GM12878 (cell line): Measurements from ENCODE around the gene GDE1. TPM values are rescaled to one million over a fixed set of nuclear protein-coding genes. Genes with fewer than 3 reads are reported as not detected.

Experiments
- ATAC-seq: fragments of 200-7000 bp; cut with Tn5 transposase; 3 replicates; pipeline ENCODE4 v1.9.1; 2020; ENCODE audit warnings: mild to moderate bottlenecking, moderate library complexity
- BruUV-seq: library from RNA; stranded (reverse); fragments of 400-500 nt; replicated peaks from 2 replicates; lab custom pipeline; 2021; lab: Mats Ljungman, UMichigan
- CTCF ChIA-PET: fragments of 300-600 bp; sonication (Branson Sonifier 250); formaldehyde crosslinking; extraction: SDS; loops from one replicate; lab custom pipeline; 2021; ENCODE audit warnings: inconsistent platforms; lab: Yijun Ruan, JAX
- POLR2A ChIA-PET: fragments of 350-600 bp; formaldehyde crosslinking; extraction: SDS; loops from one replicate; lab custom pipeline; 2021; ENCODE audit warnings: inconsistent platforms; lab: Charles Lee
- RAD21 ChIA-PET: fragments of 300-600 bp; sonication (Branson Sonifier 250); formaldehyde crosslinking; loops from one replicate; lab custom pipeline; 2023; ENCODE audit warnings: antibody characterized with exemption; ENCODE audit not compliant: unreplicated experiment; lab: Charles Lee
- SMC1A ChIA-PET: fragments of 300-600 bp; sonication (Branson Sonifier 250); formaldehyde crosslinking; loops from one replicate; lab custom pipeline; 2023; ENCODE audit not compliant: unreplicated experiment, uncharacterized antibody; lab: Charles Lee
- DNase-seq: peaks from one replicate; pipeline ENCODE4 v3.0.0-alpha.2; 2011; ENCODE audit warnings: low read depth, low spot score
- FAIRE-seq: peaks from 3 replicates; lab custom pipeline; 2011; peaks lifted over from hg19 to GRCh38; lab: Jason Lieb, UNC
- H2AFZ ChIP-seq: 2 replicates; pipeline ENCODE4 v1.6.0; 2011; ENCODE audit warnings: low read depth, low read length, control low read depth; ENCODE audit not compliant: control insufficient read depth
- H3K27ac ChIP-seq: 2 replicates; pipeline ENCODE4 v1.5.1; 2011; ENCODE audit warnings: control low read depth; ENCODE audit not compliant: control insufficient read depth, insufficient read depth
- H3K27me3 ChIP-seq, 2 experiments: replicated peaks in 1 of 2; 2 replicates each; pipeline versions ENCODE4 v1.6.0 to v1.6.1; 2011; ENCODE audit warnings: low read length in 1 of 2; ENCODE audit not compliant: control insufficient read depth in 2 of 2, insufficient read depth in 2 of 2
- H3K36me3 ChIP-seq, 2 experiments: 2 replicates each; pipeline ENCODE4 v1.5.1; 2011; ENCODE audit warnings: low read length in 1 of 2; ENCODE audit not compliant: control insufficient read depth in 2 of 2, insufficient read depth in 2 of 2
- H3K4me1 ChIP-seq: 2 replicates; pipeline ENCODE4 v1.6.1; 2011; ENCODE audit warnings: mild to moderate bottlenecking, low read length, moderate library complexity, mixed read lengths; ENCODE audit not compliant: control insufficient read depth, insufficient read depth
- H3K4me2 ChIP-seq: 2 replicates; pipeline ENCODE4 v1.6.0; 2011; ENCODE audit warnings: control low read depth; ENCODE audit not compliant: control insufficient read depth, insufficient read depth
- H3K4me3 ChIP-seq: fragments of 200-600 bp; sonication (generic); 2 replicates; pipeline ENCODE4 v1.5.1; 2016
- H3K79me2 ChIP-seq: 2 replicates; pipeline ENCODE4 v1.6.0; 2011; ENCODE audit warnings: low read length; ENCODE audit not compliant: control insufficient read depth, insufficient read depth
- H3K9ac ChIP-seq: 2 replicates; pipeline ENCODE4 v1.8.0; 2011; ENCODE audit warnings: low read length, control low read depth, mixed read lengths; ENCODE audit not compliant: control insufficient read depth, insufficient read depth
- H3K9me3 ChIP-seq: replicated peaks from 3 replicates; pipeline ENCODE4 v1.5.1; 2011; ENCODE audit warnings: mild to moderate bottlenecking, low read length; ENCODE audit not compliant: control insufficient read depth, insufficient read depth
- H4K20me1 ChIP-seq: 2 replicates; pipeline ENCODE4 v1.6.0; 2011; ENCODE audit not compliant: control insufficient read depth, insufficient read depth
- CTCF ChIP-seq, 3 experiments: IDR thresholded peaks in 2 of 3; conservative IDR thresholded peaks in 1 of 3; 2 replicates each; pipeline ENCODE4 v1.5.1; 2011; ENCODE audit warnings: low read depth in 3 of 3, low read length in 3 of 3, mild to moderate bottlenecking in 3 of 3, control low read depth in 2 of 3, moderate library complexity in 2 of 3, inconsistent platforms in 1 of 3, mixed read lengths in 1 of 3; ENCODE audit not compliant: control insufficient read depth in 2 of 3, insufficient read depth in 1 of 3; ENCODE audit errors: extremely low read depth in 1 of 3
- ELK1 ChIP-seq: IDR thresholded peaks from 2 replicates; pipeline ENCODE4 v1.6.1; 2012; ENCODE audit warnings: low read depth, low read length, improper control_type of control experiment
- FOS ChIP-seq: IDR thresholded peaks from 3 replicates; pipeline ENCODE4 v1.6.1; 2011; ENCODE audit warnings: borderline replicate concordance; ENCODE audit not compliant: insufficient read length; ENCODE audit errors: extremely low read depth
- HCFC1 ChIP-seq: fragments of 150-350 bp; IDR thresholded peaks from 2 replicates; pipeline ENCODE4 v1.6.1; 2014; ENCODE audit warnings: low read length
- MAX ChIP-seq: IDR thresholded peaks from 2 replicates; pipeline ENCODE4 v1.6.1; 2012; ENCODE audit warnings: low read depth, low read length, improper control_type of control experiment
- MXI1 ChIP-seq: fragments of 150-350 bp; IDR thresholded peaks from 2 replicates; pipeline ENCODE4 v1.6.1; 2011; ENCODE audit warnings: low read depth, mild to moderate bottlenecking, inconsistent platforms, low read length, improper control_type of control experiment
- NBN ChIP-seq: fragments of 450-650 bp; IDR thresholded peaks from 2 replicates; pipeline ENCODE4 v1.6.1; 2016
- POLR2A ChIP-seq: IDR thresholded peaks from 2 replicates; pipeline ENCODE4 v1.6.1; 2011; ENCODE audit warnings: low read depth, mild to moderate bottlenecking, low read length
- RCOR1 ChIP-seq: conservative IDR thresholded peaks from 2 replicates; pipeline ENCODE4 v1.6.1; 2012; ENCODE audit warnings: low read depth, low read length, improper control_type of control experiment
- SKIL ChIP-seq: fragments of 450-650 bp; IDR thresholded peaks from 2 replicates; pipeline ENCODE4 v1.6.1; 2017; ENCODE audit warnings: mild to moderate bottlenecking, low read depth, inconsistent platforms; ENCODE audit not compliant: poor library complexity, severe bottlenecking
- SMAD1 ChIP-seq: fragments of 450-650 bp; IDR thresholded peaks from 2 replicates; pipeline ENCODE4 v1.6.1; 2018; ENCODE audit warnings: mild to moderate bottlenecking, low read depth; ENCODE audit not compliant: partially characterized antibody
- SRF ChIP-seq, 2 experiments: IDR thresholded peaks; 2 replicates each; pipeline ENCODE4 v1.6.1; 2011; ENCODE audit warnings: low read depth in 2 of 2, low read length in 2 of 2, mild to moderate bottlenecking in 1 of 2, moderate library complexity in 1 of 2
- TCF3 ChIP-seq: IDR thresholded peaks from 2 replicates; pipeline ENCODE4 v1.6.1; 2012; ENCODE audit warnings: low read depth, mild to moderate bottlenecking, low read length, borderline replicate concordance; ENCODE audit not compliant: insufficient read depth
- WGBS: methylation state at CpG from one replicate; pipeline ENCODE4 v1.1.6; 2016; ENCODE audit warnings: low lambda C conversion rate; ENCODE audit not compliant: insufficient replicate concordance, insufficient coverage; ENCODE audit errors: missing lambda C conversion rate; 5-methylcytosine and 5-hydroxymethylcytosine counted together
- in situ Hi-C: fragments of 300-500 bp; cut with MboI; formaldehyde crosslinking; loops from 9 replicates; pipeline ENCODE4 v1.14.3; 2018; ENCODE audit warnings: mixed read lengths
- intact Hi-C: fragments of 100-400 bp; cut with micrococcal nuclease; formaldehyde crosslinking; loops from one replicate; pipeline ENCODE4 v1.14.2; 2022; ENCODE audit not compliant: unreplicated experiment
- polyA plus RNA-seq, 11 experiments: library from polyadenylated mRNA; depleted of rRNA in 4 of 11; unstranded in 6 of 11; stranded (reverse) in 5 of 11; fragments of >200 nt; fragmentation: Nextera tagmentation in 4 of 11; fragmentation: Illumina TruSeq in 1 of 11; extraction: Ambion mirVana in 4 of 11; extraction: Trizol in 1 of 11; gene quantifications; 1 replicate in 1 of 11; 2 replicates in 10 of 11; pipeline versions ENCODE4 v1.2.1 to v1.2.3, GENCODE V29; 2011 to 2016; ENCODE audit warnings: inconsistent platforms in 2 of 11, missing spikeins in 2 of 11, low read depth in 1 of 11
- total RNA-seq, 4 experiments: library from RNA; depleted of rRNA in 3 of 4; stranded (reverse); fragments of >200 nt in 3 of 4; fragmentation: Illumina TruSeq in 1 of 4; extraction: Trizol in 1 of 4; gene quantifications; 2 replicates each; pipeline versions ENCODE4 v1.2.1 to v1.2.3, GENCODE V29; 2013 to 2021

GDE1 gene
- total and polyA plus RNA-seq, 10 of the 15 experiments (the other 5 are each of a cell fraction or from before 2014, with no cell fraction given): 14.8 to 31.8 (median 21.0) TPM

GRCh38 chr16:19542138-19542821, 20.4 kb upstream of the GDE1 start (continued):
- TF ChIP-seq SKIL: no peak
- TF ChIP-seq POLR2A: no peak

- POLR2A ChIA-PET: no interaction called here
- H3K27me3 ChIP-seq: no peaks in the 10 kb centered on the region
- no peak overlapping the region for H3K4me2 ChIP-seq
- peaks cover 5 to 19% of the 10 kb centered on the region in 2 experiments; a peak in 3 of 4 replicates for H3K36me3 ChIP-seq
- BruUV-seq: no TSS peak
- no peak overlapping the region for H2AFZ ChIP-seq
- no peak for TF ChIP-seq SRF (IDR thresholded peaks at IDR 0.05; ENCODE audit: low read depth in 2 of 2, low read length in 2 of 2)
- no peak for TF ChIP-seq HCFC1
- no peak for TF ChIP-seq ELK1
- no peak for TF ChIP-seq MXI1
- TF ChIP-seq MAX: no peak
- TF ChIP-seq FOS: no peak
- TF ChIP-seq CTCF (IDR thresholded peaks at IDR 0.05 in 2 of 3, conservative IDR thresholded peaks at IDR 0.05 in 1 of 3; ENCODE audit: control insufficient read depth in 2 of 3, extremely low read depth in 1 of 3, insufficient read depth in 1 of 3, low read depth in 3 of 3, low read length in 3 of 3): no peak
- TF ChIP-seq NBN: no peak
- no peak for TF ChIP-seq RCOR1
- no peak for TF ChIP-seq SMAD1
- no peak for TF ChIP-seq TCF3
- WGBS: 97% methylated on average over 6 of the region's 6 CpGs
- H3K9ac ChIP-seq: no peak overlapping the region
- CTCF ChIA-PET: interaction anchor here (1.0 to 6.9 kb wide), 4 partner anchors 9 to 140 kb away, joined by 3 to 51 read pairs (median 4); partner anchors contain the start of gene VPS35L
- H4K20me1 ChIP-seq: no peaks in the 10 kb centered on the region
- DNase-seq (no peak), ATAC-seq (no peak), FAIRE-seq (no peak)
- H3K4me1 ChIP-seq: no peaks in the 10 kb centered on the region
- in situ Hi-C loops: no loop called here
- no peaks in the 10 kb centered on the region for H3K79me2 ChIP-seq
- H3K4me3 ChIP-seq: no peak overlapping the region
- RAD21 ChIA-PET: no interaction called here
- no peak overlapping the region for H3K27ac ChIP-seq
- intact Hi-C loops: no loop called here
- SMC1A ChIA-PET: interaction anchor here (1.4 kb wide), 1 partner anchor 11 kb away, joined by 8 read pairs; no protein-coding TSS in a partner anchor
- H3K9me3 ChIP-seq: no peaks in the 10 kb centered on the region
Observed at GRCh38 chr16:19540241-19540970, 18.5 kb upstream of the GDE1 start.
